HEK293 (cell line): ENCODE measurements around the gene FRMD5.

Experiments
- CTCF ChIP-seq: fragments of 450-650 bp; formaldehyde crosslinking; IDR thresholded peaks from 2 replicates; pipeline ENCODE4 v1.5.1; 2016; ENCODE audit warnings: missing biosample characterization, missing genetic modification characterization
- INSM2 ChIP-seq: fragments of 450-650 bp; formaldehyde crosslinking; IDR thresholded peaks from 2 replicates; pipeline ENCODE4 v1.5.1; 2016; ENCODE audit warnings: missing biosample characterization, missing genetic modification characterization
- KLF8 ChIP-seq: fragments of 450-650 bp; formaldehyde crosslinking; IDR thresholded peaks from 2 replicates; pipeline ENCODE4 v1.5.1; 2016; ENCODE audit warnings: missing biosample characterization, missing genetic modification characterization
- ZBTB17 ChIP-seq: fragments of 450-650 bp; formaldehyde crosslinking; IDR thresholded peaks from 2 replicates; pipeline ENCODE4 v1.5.1; 2016; ENCODE audit warnings: missing biosample characterization, missing genetic modification characterization
- ZNF239 ChIP-seq: fragments of 450-650 bp; formaldehyde crosslinking; IDR thresholded peaks from 2 replicates; pipeline ENCODE4 v1.5.1; 2016; ENCODE audit warnings: missing biosample characterization, missing genetic modification characterization
- ZNF449 ChIP-seq: fragments of 450-650 bp; formaldehyde crosslinking; IDR thresholded peaks from 2 replicates; pipeline ENCODE4 v1.5.1; 2017; ENCODE audit warnings: missing biosample characterization, mild to moderate bottlenecking, missing genetic modification characterization, moderate library complexity
- ZNF549 ChIP-seq: fragments of 450-650 bp; IDR thresholded peaks from 2 replicates; pipeline ENCODE4 v1.5.1; 2018; ENCODE audit warnings: missing biosample characterization, missing genetic modification characterization, mild to moderate bottlenecking, inconsistent platforms, moderate library complexity
- ZNF555 ChIP-seq: fragments of 450-650 bp; formaldehyde crosslinking; conservative IDR thresholded peaks from 2 replicates; pipeline ENCODE4 v1.5.1; 2017; ENCODE audit warnings: missing biosample characterization, mild to moderate bottlenecking, missing genetic modification characterization, inconsistent platforms
- ZNF623 ChIP-seq: fragments of 450-650 bp; formaldehyde crosslinking; IDR thresholded peaks from 2 replicates; pipeline ENCODE4 v1.5.1; 2016; ENCODE audit warnings: missing biosample characterization, missing genetic modification characterization
- ZNF639 ChIP-seq: fragments of 450-650 bp; formaldehyde crosslinking; IDR thresholded peaks from 2 replicates; pipeline ENCODE4 v1.5.1; 2016; ENCODE audit warnings: missing biosample characterization, missing genetic modification characterization
- ZNF670 ChIP-seq: fragments of 450-650 bp; formaldehyde crosslinking; IDR thresholded peaks from 2 replicates; pipeline ENCODE4 v1.5.1; 2016; ENCODE audit warnings: missing biosample characterization, missing genetic modification characterization, low read depth
- ZSCAN30 ChIP-seq: fragments of 450-650 bp; IDR thresholded peaks from 2 replicates; pipeline ENCODE4 v1.5.1; 2018; ENCODE audit warnings: missing biosample characterization, mild to moderate bottlenecking, missing genetic modification characterization, moderate library complexity
- ZSCAN5A ChIP-seq: fragments of 450-650 bp; formaldehyde crosslinking; IDR thresholded peaks from 2 replicates; pipeline ENCODE4 v1.5.1; 2016; ENCODE audit warnings: missing biosample characterization, missing genetic modification characterization

GRCh38 chr15:44147636-44148035 is 47.4 kb downstream of the FRMD5 start:
- TF ChIP-seq CTCF = no peak
- no peak for TF ChIP-seq ZSCAN30 (tag by site-specific recombination)
- no peak for TF ChIP-seq ZNF670 (tag by site-specific recombination)
- TF ChIP-seq ZNF623 (tag by site-specific recombination) = no peak
- TF ChIP-seq ZNF549 = no peak
- TF ChIP-seq ZSCAN5A (tag by site-specific recombination) = no peak
- no peak for TF ChIP-seq ZNF239
- TF ChIP-seq KLF8 (tag by site-specific recombination) = no peak
- TF ChIP-seq INSM2 = no peak
- no peak for TF ChIP-seq ZBTB17 (tag by site-specific recombination)
- no peak for TF ChIP-seq ZNF555 (tag by site-specific recombination)
- no peak for TF ChIP-seq ZNF449 (tag by site-specific recombination)
- TF ChIP-seq ZNF639 (tag by site-specific recombination) = no peak
